Endodermal cell (in vitro differentiated cells): ENCODE results near the gene KLHL17. TPM values are rescaled to one million over a fixed set of nuclear protein-coding genes. Genes with fewer than 3 reads are reported as not detected.

Experiments used
- DNase-seq: peaks from one replicate; pipeline ENCODE4 v3.0.0-alpha.2; 2017
- H3K27ac ChIP-seq: 2 replicates; pipeline ENCODE4 v1.5.1; 2013; ENCODE audit warnings: mild to moderate bottlenecking, low read depth, low read length, moderate library complexity
- H3K27me3 ChIP-seq: 2 replicates; pipeline ENCODE4 v1.6.1; 2013; ENCODE audit warnings: mild to moderate bottlenecking, low read length, moderate library complexity; ENCODE audit not compliant: insufficient read depth, control insufficient read depth, poor library complexity, severe bottlenecking
- H3K36me3 ChIP-seq: 2 replicates; pipeline ENCODE4 v1.7.0; 2013; ENCODE audit warnings: mild to moderate bottlenecking, low read length, moderate library complexity; ENCODE audit not compliant: control insufficient read depth, insufficient read depth
- H3K4me1 ChIP-seq: one replicate; pipeline ENCODE4 v1.7.0; 2013; ENCODE audit warnings: low read length; ENCODE audit not compliant: control insufficient read depth, insufficient read depth
- H3K4me3 ChIP-seq: 2 replicates; pipeline ENCODE4 v1.5.1; 2013; ENCODE audit warnings: mild to moderate bottlenecking, low read length, moderate library complexity
- H3K9ac ChIP-seq: 2 replicates; pipeline ENCODE4 v1.6.1; 2013; ENCODE audit warnings: mild to moderate bottlenecking, low read length, moderate library complexity; ENCODE audit not compliant: poor library complexity, severe bottlenecking; ENCODE audit errors: extremely low read depth
- H3K9me3 ChIP-seq: 2 replicates; pipeline ENCODE4 v1.6.1; 2013; ENCODE audit warnings: mild to moderate bottlenecking, low read length, moderate library complexity; ENCODE audit not compliant: control insufficient read depth
- H3K27ac Mint-ChIP-seq: 2 replicates; pipeline ENCODE4 v1.8.0; 2020; ENCODE audit warnings: mixed read lengths
- H3K27me3 Mint-ChIP-seq: 2 replicates; pipeline ENCODE4 v1.8.0; 2021; ENCODE audit warnings: mild to moderate bottlenecking, mixed read lengths; ENCODE audit not compliant: insufficient read depth
- H3K36me3 Mint-ChIP-seq: 2 replicates; pipeline ENCODE4 v1.8.0; 2020; ENCODE audit warnings: low read depth, mixed read lengths
- H3K4me1 Mint-ChIP-seq: 2 replicates; pipeline ENCODE4 v1.8.0; 2020; ENCODE audit warnings: mixed read lengths
- H3K4me3 Mint-ChIP-seq: 2 replicates; pipeline ENCODE4 v1.8.0; 2020; ENCODE audit warnings: mild to moderate bottlenecking, moderate library complexity, mixed read lengths
- H3K9me3 Mint-ChIP-seq: 2 replicates; pipeline ENCODE4 v1.8.0; 2020; ENCODE audit warnings: mild to moderate bottlenecking, mixed read lengths
- CTCF ChIP-seq: fragments of 200-600 bp; sonication (generic); conservative IDR thresholded peaks from 2 replicates; pipeline ENCODE4 v1.5.0; 2021; ENCODE audit warnings: antibody characterized with exemption, mild to moderate bottlenecking
- WGBS, 2 experiments: methylation state at CpG; one replicate each; pipeline versions ENCODE4 v1.1.5 to v1.1.7; 2013; ENCODE audit warnings: missing lambda C conversion rate in 2 of 2, mixed read lengths in 1 of 2; ENCODE audit not compliant: insufficient coverage in 1 of 2, insufficient read length in 1 of 2; 5-methylcytosine and 5-hydroxymethylcytosine counted together
- total RNA-seq, 2 donors: library from RNA; stranded (reverse); fragmentation: NEBNext Ultra II Directional in 1 of 2; extraction: Animal tissue kit (Norgen Biotek cat#: 25700) in 1 of 2; gene quantifications; 2 replicates in 1 of 2; 3 replicates in 1 of 2; pipeline ENCODE4 v1.2.1, GENCODE V29; 2021

The KLHL17 gene
- total RNA-seq, 2 donors from 2014 or later = 49.2 to 58.2 TPM

GRCh38 chr1:918353-918752, 42.0 kb upstream of the KLHL17 start:
- Histone ChIP-seq H3K4me3 (no peak overlapping the region), H3K9ac (no peak overlapping the region), H3K27me3 (peaks cover 69% of the 10 kb centered on the region), H3K36me3 (no peaks in the 10 kb centered on the region), H3K27ac (no peak overlapping the region), H3K4me1 (peaks cover 14% of the 10 kb centered on the region), H3K9me3 (no peaks in the 10 kb centered on the region)
- peaks cover 86% of the 10 kb centered on the region for H3K27me3 Mint-ChIP-seq
- peaks cover 15% of the 10 kb centered on the region for H3K4me1 Mint-ChIP-seq
- H3K9me3 Mint-ChIP-seq = no peaks in the 10 kb centered on the region
- DNase-seq = no peak
- 91 to 93% methylated on average over 14 to 15 of the region's 15 CpGs for WGBS, 2 experiments
- no peak overlapping the region for H3K4me3 Mint-ChIP-seq
- TF ChIP-seq CTCF = no peak
- H3K36me3 Mint-ChIP-seq = peaks cover 11% of the 10 kb centered on the region
- no peak overlapping the region for H3K27ac Mint-ChIP-seq

- Mint-ChIP-seq H3K36me3 (peaks cover 12% of the 10 kb centered on the region), H3K27me3 (peaks cover 84% of the 10 kb centered on the region), H3K9me3 (no peaks in the 10 kb centered on the region), H3K4me1 (peaks cover 15% of the 10 kb centered on the region), H3K4me3 (no peak overlapping the region), H3K27ac (no peak overlapping the region)
- no peak for TF ChIP-seq CTCF
- H3K36me3 ChIP-seq = no peaks in the 10 kb centered on the region
- no peaks in the 10 kb centered on the region for H3K9me3 ChIP-seq
- H3K27ac ChIP-seq = no peak overlapping the region
- DNase-seq = no peak
- H3K27me3 ChIP-seq = peaks cover 73% of the 10 kb centered on the region
- no peak overlapping the region for H3K9ac ChIP-seq
- WGBS, 2 experiments = 86% methylated on average over 2 to 6 of the region's 6 CpGs
- H3K4me1 ChIP-seq = peaks cover 10% of the 10 kb centered on the region
- no peak overlapping the region for H3K4me3 ChIP-seq
Measured at GRCh38 chr1:918843-919242, 41.5 kb upstream of the KLHL17 start.

DNA sequence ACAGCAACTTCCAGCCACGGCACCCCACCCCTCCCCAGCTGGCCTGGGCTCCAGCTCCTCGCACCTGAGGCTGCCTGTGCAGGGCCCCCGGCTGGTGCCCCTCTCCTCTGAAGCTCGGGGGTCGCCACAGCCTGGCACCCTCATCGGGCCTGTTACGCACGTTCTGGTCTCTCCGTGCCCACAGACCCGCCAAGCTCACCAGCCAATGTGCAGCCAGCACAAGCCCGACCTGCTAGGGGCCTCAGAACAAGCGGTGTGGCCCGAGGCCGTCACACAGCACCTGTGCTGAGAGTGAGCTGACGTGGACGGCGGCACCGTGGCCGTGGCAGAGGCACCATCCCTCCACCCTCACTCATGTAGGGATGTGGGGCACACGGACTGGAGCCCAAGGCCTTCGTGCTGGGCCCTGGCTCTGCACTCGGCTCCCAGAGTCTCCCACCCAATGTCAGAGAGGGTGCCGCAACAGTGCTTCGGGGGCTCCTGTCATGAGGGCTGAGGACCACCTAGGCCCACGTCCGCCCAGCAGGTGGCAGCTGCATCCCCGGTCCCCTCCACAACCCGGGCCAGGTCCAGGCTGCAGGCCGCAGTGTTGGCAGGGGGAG, 41.0 kb upstream of the KLHL17 start:
- H3K9ac ChIP-seq = no peak overlapping the region
- Mint-ChIP-seq H3K27me3 (peaks cover 78% of the 10 kb centered on the region), H3K36me3 (peaks cover 12% of the 10 kb centered on the region), H3K4me3 (no peak overlapping the region), H3K4me1 (peaks cover 15% of the 10 kb centered on the region), H3K27ac (no peak overlapping the region), H3K9me3 (no peaks in the 10 kb centered on the region)
- peaks cover 6% of the 10 kb centered on the region for H3K4me1 ChIP-seq
- H3K27me3 ChIP-seq = peaks cover 75% of the 10 kb centered on the region
- WGBS, 2 experiments = 91 to 92% methylated on average over 17 to 29 of the region's 29 CpGs
- no peak overlapping the region for H3K4me3 ChIP-seq
- H3K36me3 ChIP-seq = no peaks in the 10 kb centered on the region
- no peak overlapping the region for H3K27ac ChIP-seq
- no peak for DNase-seq
- no peak for TF ChIP-seq CTCF
- no peaks in the 10 kb centered on the region for H3K9me3 ChIP-seq
